OCI-M2 (cell line): Measurements from ENCODE around the gene RTP2.

Experiments
- DNase-seq: peaks from one replicate; lab custom pipeline; 2025; ENCODE audit not compliant: unreplicated experiment; lab: John Stamatoyannopoulos, UW

RTP2 gene, protein sequence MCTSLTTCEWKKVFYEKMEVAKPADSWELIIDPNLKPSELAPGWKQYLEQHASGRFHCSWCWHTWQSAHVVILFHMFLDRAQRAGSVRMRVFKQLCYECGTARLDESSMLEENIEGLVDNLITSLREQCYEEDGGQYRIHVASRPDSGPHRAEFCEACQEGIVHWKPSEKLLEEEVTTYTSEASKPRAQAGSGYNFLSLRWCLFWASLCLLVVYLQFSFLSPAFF

DNA sequence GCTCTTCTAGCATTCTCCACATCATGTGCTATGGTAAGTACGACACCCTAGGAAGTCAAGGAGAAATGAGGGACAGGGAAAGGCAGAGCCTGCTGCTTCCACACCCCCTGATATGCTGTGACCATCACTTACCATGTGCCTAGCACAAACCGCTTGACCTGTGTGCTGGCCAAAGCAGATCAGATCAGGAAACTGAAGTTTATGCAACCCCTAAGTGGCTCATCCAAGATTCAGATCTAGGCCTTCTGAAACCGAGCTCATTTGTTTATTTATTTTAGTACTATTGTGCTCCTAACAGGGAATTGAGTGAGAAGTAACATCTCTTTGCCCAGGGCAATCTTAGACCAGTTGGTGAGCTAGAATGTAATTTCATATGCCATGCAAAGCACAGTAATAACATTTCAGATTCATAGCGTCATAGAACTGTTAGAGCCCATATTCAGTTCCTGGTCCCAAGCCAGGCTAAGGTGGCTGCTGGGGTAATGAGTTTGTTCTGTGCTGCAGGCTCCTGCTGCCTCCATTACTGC, at the start of gene RTP2:
Gene RTP2, minus strand, starts transcription at position 51 of the 527 bp plus-strand sequence. CDS start 429 bp downstream, outside the sequence.
- DNase-seq: no peak

DNA sequence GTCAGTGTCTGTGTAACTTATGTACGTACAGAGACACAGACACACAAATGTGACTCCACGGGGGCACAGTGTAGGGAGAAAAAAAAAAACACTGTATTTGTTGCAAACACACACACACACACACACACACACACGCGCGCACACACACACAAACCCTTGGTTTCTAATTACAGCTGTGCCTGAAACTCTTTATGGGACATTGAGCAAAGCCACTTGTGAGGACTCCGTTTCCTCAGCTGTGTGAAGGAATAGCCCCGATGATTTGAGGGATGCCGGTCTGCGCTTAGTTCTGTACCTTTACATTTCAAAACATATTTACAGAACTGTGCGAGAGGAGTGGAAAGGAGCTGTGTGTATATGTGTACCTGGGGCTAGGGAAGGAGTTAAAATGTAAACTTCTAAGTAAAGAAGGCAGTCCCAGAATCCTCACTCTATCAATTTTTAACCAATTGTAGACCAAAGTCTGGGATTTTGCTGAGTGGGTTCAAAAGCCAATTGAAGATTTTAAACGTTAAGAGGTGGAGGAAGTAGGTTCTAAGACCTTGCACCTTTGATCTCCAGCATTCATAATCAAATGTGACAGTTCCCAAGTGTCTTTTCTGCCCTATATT, 48.3 kb upstream of the RTP2 start:
- DNase-seq: no peak

DNA sequence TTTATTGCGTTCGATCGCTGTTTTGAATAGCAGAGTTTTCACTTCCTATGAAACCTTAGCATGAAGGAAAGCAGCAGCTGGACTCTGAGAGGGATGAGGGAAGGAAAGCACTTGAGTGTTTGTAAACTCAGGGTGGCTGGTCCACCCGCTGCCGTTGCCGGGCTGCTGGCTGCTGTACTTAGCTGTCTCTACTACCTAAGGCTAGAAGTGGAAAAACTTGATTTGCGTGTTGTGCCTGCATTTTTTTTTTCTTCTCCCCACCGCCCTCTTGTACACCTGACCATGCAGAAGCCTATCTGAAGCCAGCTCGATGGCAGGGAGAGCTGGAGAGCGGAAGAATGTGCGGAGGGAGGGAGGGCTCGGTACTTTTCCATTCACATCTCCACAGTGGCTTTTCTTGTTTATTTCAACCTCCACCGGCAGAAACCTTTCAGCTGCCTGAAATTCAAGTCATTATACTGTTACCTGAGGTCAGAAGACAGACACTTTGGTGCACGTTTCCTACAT, 47.7 kb upstream of the RTP2 start:
- DNase-seq: no peak

DNA sequence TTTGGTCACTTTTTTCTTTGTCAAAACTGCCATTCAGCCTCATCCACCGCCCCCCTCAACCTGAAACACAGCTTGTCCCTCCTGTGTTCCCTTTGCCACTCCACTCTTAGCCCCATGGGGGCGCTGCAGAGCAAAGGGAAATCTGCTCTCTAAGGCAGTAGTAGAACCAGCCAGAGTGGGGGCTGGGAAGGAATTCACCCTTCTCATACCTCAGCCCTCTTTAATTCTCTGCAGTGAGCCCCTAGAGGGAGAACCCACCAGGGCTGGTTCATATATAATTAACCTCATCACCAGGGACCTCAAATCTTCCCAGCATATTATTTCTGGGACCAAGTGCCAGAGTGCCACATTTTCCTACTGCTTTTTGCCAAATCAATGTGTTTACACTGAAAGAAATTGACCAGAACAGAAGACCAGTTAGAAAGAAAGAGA, 45.7 kb upstream of the RTP2 start:
- peak; percentile 44 for DNase-seq

DNA sequence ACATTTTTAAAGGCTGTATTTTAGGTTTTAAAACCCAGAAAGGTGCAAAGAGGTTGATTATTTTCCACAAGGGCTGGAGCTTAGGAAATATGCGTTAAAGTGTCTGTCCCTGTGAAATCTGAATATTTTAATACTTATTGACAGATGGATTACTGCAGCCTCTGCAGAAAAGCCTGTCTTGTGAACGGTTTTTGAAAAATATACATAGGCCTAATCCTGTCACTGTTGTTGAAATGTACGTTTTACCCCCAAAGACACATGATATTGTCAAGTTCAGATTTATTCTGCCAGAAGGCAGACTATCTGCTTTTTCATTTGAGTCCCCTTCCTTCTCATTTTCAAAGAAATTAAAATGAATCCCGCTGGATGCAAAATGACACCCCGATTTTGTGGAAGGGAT, 45.1 kb upstream of the RTP2 start:
- DNase-seq: no peak

DNA sequence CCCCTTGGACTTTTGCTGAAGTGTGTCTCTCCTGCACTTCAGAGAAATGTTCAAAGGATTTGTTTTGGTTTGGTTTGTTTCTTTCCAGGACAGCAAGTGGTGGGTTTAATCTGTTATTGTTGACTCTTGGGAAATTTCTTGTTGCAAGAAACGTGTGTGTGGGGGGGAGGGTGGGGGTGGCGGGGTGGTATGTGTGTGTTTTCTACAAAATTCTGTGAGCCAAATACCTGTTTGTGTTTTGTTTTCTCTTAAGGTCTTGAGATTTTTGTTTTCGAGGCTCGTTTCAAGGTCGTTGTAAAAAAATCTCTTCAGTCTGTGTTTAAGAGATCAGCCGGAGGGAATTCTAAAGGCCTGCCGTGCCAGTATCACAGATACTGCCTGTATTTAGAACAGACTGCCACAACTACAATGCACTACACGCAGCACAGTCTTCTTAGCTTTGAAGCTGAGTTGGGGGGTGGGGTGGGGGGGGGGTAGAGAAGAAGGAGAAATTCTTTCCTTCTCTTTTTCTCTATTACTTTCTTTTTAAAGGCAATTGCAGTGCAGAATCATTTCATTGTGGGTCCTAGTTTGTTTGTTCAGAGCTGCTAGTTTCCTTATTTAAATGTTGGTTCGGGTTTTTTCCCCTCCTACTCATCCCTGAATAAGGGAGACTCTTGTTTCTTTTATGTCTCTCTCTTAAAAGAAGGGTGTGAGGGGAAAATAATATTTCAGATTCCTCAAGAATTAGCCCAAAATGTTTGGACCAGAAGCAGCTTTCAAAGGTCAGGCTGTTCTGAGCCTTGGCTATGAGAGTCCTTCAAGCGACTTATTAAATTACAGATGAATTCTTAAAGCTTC, 44.3 kb upstream of the RTP2 start:
- no peak for DNase-seq

DNA sequence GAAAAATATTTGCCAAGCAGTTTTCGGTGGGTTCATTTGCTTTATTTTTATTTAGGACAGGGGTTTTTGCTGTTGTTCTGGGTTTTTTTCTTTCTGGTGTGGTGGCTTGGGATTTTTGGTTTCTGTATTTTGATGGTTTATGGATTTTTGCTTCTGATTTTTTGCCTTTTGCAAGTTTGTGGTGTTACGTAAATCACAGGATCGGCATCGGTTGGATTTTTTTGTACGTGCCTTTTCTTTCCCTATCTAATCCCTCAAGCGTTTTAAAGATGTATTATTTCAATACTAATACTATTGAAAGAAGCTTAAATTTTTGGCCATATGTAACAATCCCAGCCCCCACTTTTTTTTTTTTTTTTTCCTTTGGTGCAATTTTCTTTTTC, 43.7 kb upstream of the RTP2 start:
- no peak for DNase-seq

DNA sequence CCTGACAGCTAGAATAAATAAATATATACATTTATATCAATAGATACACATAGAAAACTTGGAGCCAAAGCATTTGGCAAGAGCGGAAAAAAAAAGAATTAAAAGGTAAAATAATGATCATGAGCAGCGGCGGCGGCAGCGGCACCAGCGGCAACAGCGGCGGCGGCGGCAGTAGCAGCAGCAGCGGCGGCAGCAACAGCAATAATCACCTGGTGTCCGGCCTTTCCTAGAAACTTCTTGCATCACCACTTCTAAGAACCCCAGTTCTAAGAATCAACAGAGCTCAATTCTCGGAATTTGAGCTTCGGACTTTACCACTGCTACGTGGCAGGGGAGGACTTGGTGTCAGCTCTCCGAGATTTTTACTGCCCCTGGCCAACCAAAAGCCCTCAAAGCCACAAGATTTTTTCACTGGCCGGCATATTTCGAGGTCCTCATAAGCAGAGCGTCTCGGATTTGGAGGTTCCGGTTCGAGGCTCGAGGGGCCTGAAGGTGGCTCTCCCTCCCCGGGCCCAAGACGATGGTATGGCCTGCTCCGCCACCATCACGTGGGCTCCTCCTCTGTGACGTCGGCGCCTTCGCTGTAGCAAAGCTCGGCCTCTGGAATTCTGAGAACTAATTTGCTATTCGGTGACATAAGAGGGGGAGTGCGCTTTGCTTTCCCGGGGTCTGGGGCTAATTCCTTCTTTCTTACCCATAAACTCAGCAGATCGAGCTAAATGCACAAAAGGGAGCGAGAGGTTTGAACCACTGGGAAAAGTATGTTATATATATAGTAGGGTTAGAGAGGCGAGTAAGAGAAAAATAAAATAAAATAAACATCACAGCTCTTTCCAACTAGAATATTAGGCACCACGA, 43.1 kb upstream of the RTP2 start, which contains the start of gene BCL6:
Gene BCL6, minus strand, starts transcription at position 268 of the 858 bp plus-strand sequence. CDS start 11,775 bp downstream, outside the sequence.
- DNase-seq: no peak

DNA sequence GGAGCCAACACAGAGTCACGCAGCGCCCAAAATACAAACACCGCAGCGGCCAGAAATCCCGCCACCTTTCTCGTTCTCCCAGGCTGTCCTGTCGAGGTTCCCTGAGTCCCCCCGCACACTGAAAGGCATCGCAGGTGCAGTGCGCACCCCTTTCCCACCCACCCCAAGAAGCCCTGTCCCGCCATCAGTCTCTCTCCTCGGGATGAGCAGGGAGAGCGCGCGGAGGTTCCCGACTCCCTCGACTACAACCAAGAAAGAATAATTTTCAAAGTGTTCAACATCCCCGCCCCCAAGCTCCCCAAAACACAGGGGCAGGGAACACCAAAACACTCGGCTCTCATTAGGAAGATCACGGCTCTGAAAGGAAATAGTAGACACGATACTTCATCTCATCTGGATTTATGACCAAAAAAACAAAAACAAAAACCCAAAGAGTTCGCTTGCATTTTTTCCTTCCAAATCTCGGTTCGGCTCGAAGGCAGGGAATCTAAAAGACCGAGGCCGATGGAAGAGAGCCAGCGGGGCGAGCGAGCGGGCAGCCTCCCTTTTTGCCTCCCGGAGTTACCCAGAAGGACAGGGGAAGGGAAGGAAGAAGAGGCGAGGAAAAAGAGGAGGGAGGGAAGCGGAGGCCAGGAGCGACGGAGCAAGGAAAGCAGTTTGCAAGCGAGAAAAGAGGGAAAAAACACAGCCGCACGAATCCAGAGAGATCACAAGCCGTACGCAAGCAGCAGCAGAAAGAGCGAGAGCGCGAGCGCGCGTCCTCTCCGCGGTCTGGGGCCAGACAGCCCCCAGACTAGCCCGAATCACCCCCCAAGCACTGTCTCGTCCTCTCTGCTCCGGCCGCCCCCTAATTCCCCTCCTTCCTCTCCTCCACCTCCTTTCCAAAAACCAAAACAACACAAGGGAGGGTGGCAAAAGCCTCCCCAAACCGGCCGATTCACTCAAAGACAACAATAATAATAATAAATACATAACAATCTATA, 42.1 kb upstream of the RTP2 start:
- no peak for DNase-seq

DNA sequence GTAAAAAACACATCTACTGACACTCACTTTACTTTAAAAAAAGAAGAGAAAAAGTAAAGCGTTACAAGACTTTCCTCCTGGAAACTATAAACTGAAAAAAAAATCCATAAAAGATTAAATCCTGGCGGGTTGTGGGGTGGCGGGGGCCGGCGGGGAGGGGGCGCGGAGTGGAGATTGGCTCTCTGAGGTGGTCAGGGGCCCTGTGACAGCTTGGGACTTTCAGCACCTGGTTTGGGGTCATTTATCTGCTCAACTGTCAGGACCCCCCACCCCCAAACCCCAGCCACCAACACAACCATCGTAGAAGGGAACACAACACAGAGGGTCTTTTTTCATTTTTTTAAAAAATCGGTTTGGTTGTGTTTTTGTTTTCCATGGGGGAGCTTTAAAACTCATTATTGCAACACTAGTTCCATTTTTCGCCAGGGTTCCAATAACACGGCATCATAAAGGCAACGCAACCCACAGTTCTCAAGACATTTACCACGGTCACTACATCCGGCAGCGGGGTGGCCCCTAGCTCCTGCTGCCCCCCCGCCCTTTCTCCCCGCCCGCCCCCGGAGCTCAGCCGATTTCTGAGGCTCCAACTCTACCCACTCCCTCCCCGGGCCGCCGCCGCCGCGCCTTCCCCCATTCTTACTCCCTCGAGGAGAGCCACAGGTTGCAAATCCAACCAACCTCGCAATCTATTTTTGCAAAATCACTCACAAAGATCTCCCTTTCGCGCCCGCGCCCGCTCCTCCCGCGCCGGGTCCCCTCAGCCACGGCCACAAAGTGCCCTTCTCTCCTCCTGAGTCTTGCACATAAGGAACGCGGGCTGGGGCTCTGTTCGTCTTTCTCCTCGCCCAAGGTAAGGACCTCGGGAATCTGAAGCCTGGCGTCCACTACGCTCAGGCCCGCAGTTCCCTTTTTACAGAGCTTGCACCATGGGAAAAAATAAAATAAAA, 41.1 kb upstream of the RTP2 start:
- no peak for DNase-seq

DNA sequence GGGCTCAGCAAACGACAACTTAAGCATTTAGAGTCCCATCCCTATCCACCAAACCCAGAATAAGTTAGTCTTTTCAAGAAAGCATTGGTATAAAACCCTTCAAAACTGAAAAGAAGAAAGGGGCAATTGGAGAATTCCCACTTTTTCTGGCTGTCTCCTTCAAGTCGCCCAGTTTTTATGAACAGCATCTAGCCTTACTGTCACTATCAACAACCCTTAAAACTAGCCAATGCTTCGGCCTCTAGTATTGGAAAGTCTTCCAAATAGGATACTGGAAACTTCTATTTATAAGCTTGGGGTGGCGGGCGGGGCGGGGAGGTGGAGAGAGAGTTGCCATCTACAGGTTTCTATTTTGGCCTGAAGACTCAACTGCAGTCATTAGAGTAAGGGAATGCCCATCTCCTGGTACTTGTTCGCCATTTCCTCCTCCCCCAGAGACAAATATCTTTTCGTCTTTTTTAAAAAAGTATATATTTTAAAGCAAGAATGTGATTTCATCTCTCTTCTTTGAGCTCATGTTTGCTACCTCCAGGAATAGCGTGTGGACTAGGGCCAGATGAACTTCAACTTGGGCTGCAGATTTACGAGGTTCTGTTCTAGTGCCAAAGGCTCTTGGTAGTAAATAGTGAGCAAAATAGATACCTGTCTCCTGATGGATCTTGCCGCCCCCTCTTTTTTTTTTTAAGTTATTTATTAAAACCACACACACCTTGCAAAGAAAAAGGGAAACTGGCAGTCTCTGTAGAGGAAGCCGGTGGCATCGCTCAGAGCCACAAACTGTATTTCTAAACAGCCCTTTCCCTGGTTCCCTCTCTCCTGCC, 40.2 kb upstream of the RTP2 start:
- no peak for DNase-seq

DNA sequence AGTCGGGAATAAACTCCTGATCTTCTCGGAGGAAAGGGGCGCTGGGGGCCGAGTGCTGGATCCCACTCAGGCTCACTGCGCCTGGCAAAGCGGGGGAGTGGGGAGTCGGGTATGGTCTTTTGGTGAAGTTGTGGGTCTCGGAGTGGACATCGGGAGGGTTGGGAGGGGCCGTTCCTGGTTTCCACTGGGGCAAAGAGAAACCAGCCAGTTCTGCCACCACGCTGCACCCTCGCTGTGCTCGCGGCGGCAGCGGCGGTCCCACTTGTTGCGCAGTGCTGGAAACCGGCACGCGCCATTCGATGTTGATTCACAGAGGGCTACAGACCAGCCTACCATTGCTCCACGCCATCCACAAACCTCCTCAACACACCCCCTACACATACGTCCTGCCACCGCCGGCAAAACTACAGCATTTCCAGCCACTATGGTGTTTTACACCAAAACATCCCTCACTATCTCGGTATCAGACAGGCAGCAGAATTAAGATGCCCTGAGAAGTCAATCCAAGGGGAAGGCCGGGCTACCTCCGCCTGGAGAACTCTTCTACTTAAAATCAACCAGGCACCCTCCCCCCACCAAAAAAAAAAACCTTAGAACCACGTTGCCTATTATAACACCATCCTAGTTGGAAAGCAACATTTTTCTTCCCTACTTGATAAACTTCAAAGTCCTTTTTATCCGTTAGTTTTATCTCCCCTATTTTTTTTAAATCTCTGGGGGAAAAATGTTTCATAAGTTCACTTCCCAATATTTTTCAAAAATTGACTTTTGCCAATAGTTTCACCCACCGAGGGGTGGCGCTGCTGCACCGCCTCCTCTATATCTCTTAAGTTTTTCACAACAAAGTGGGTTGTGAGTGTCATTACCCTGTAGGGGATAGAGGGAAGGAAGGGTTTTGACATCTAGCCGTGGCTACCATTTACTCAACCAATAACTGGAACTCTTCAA, 39.3 kb upstream of the RTP2 start:
- no peak for DNase-seq

DNA sequence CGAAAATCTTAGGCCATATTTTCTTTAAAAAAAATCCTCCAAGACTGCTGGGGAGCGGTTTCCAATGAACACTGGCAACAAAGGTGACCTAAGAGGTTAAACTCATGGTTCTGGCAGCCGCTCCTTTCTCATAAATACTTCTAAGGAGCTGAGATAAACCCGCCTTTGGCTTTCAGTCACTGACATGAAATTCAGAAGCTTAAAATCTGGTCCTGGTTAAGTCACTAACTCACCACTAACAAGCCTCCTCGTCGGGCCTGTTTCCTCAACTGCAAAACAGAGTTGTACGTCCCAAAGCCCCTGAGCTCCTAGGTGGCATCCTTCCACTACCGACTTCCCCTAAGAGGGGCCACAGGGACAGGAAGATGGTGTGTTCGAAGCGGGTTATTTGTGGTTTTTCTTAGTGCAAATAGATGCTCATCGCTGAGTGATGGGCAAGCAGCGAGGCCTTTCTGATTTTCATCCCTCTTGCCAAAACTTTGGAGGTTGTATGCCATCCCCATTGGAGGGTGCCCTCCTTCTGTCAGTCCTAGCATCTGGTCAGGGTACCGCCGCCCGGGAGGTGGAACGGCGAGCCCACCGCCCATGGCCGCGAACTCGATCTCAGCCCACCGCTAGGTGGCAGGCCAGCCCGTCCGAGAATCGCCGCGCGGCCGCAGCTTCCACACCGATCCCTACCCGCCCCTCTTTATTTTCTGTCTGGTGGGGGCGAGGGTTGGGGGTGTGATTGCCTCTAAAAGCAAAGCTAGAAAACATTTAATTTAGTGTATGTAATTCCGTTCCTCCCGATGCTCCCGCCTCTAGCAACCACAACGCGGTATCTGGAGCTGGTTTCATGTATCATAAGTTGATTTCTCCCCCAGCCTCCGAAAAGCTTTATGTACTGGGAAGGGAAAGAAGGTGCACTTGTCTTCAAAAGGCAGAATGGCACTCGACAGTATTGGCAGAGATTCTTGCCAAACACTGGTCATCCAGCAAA, 38.4 kb upstream of the RTP2 start:
- DNase-seq: no peak

DNA sequence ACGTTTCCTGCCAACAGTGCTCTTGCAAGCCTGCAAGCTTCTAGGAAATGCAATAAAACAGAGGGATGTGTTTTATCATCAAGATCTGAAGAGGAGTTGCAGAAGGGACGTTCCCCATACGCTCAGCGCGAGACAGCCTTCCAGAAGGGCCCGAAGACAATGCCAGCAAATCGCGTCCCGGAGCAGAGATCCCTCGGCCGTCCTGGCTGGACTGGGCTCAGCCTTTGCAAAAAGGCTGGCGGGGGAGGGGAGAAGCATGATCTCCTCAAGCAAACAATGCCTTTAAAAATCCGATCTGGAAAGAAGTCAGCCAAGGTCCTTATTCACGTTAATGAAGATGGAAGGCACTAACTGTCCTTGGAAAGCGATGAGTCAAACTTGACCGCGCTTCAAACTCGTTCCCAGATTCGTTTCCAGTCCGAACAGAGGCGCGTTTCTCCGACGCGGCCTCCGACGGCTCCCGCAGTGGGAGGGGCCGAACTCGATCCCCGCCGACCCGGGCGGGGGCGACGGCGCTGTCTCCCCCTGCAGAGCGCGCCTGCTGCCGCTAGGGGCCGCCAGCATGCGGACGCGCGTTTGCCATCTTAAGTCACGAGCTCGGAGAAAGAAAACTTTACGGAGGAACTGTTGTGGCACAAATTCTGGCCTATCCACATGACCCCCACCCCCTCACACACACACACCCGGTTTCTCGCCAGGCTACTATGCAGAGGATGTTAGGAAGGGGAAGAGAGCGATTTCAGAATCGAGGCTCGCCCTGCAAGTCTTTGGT, 37.4 kb upstream of the RTP2 start:
- DNase-seq: no peak
